HepG2 (cell line): ENCODE data around the gene SNED1. TPM values are rescaled to one million over a fixed set of nuclear protein-coding genes. Genes with fewer than 3 reads are reported as not detected.

Source experiments
- KDM5B ChIP-seq: sonication (generic); formaldehyde crosslinking; IDR thresholded peaks from 2 replicates; pipeline ENCODE4 v1.4.0; 2020; ENCODE audit warnings: missing genetic modification reagents, mild to moderate bottlenecking, borderline replicate concordance
- MYC ChIP-seq: sonication (generic); formaldehyde crosslinking; IDR thresholded peaks from 2 replicates; pipeline ENCODE4 v1.9.0; 2021; ENCODE audit warnings: missing genetic modification reagents, borderline replicate concordance
- MZF1 ChIP-seq: sonication (generic); formaldehyde crosslinking; IDR thresholded peaks from 2 replicates; pipeline ENCODE4 v1.8.1; 2023; ENCODE audit warnings: mild to moderate bottlenecking, missing genetic modification reagents, borderline replicate concordance
- NCOA1 ChIP-seq: sonication (generic); formaldehyde crosslinking; IDR thresholded peaks from 2 replicates; pipeline ENCODE4 v1.9.0; 2021; ENCODE audit warnings: missing genetic modification reagents
- REL ChIP-seq: sonication (generic); formaldehyde crosslinking; conservative IDR thresholded peaks from 2 replicates; pipeline ENCODE4 v1.8.0; 2022; ENCODE audit warnings: mild to moderate bottlenecking, missing genetic modification reagents, moderate library complexity
- SRF ChIP-seq: IDR thresholded peaks from 2 replicates; pipeline ENCODE4 v1.6.1; 2011; ENCODE audit warnings: mild to moderate bottlenecking, low read depth, low read length, moderate library complexity
- ZBTB21 ChIP-seq: sonication (generic); formaldehyde crosslinking; IDR thresholded peaks from 2 replicates; pipeline ENCODE4 v1.4.0; 2020; ENCODE audit warnings: missing genetic modification reagents
- ZIK1 ChIP-seq: sonication (generic); formaldehyde crosslinking; IDR thresholded peaks from 2 replicates; pipeline ENCODE4 v1.5.0; 2020; ENCODE audit warnings: mild to moderate bottlenecking, low read depth, missing genetic modification reagents, borderline replicate concordance
- ZNF205 ChIP-seq: IDR thresholded peaks from 2 replicates; pipeline ENCODE4 v1.6.1; 2018; ENCODE audit warnings: missing biosample characterization, missing genetic modification reagents
- ZNF34 ChIP-seq: sonication (generic); formaldehyde crosslinking; IDR thresholded peaks from 2 replicates; pipeline ENCODE4 v1.4.0; 2020; ENCODE audit warnings: mild to moderate bottlenecking, missing genetic modification reagents, borderline replicate concordance
- ZNF550 ChIP-seq: sonication (generic); formaldehyde crosslinking; IDR thresholded peaks from 2 replicates; pipeline ENCODE4 v1.4.0; 2020; ENCODE audit warnings: mild to moderate bottlenecking, missing genetic modification reagents, borderline replicate concordance
- ZNF878 ChIP-seq: sonication (generic); formaldehyde crosslinking; IDR thresholded peaks from 2 replicates; pipeline ENCODE4 v1.8.1; 2023; ENCODE audit warnings: mild to moderate bottlenecking, missing genetic modification reagents, moderate library complexity
- ZSCAN25 ChIP-seq: sonication (generic); formaldehyde crosslinking; IDR thresholded peaks from 2 replicates; pipeline ENCODE4 v1.8.0; 2022; ENCODE audit warnings: mild to moderate bottlenecking, missing genetic modification reagents
- polyA plus RNA-seq, 8 experiments: library from polyadenylated mRNA; depleted of rRNA in 3 of 8; stranded (reverse) in 7 of 8; unstranded in 1 of 8; fragments of >200 nt; fragmentation: Illumina TruSeq in 4 of 8; extraction: Trizol in 4 of 8; gene quantifications; 2 replicates each; pipeline versions ENCODE4 v1.2.1 to v1.2.3, GENCODE V29; 2011 to 2016; ENCODE audit warnings: low read depth in 4 of 8, missing spikeins in 1 of 8, mixed read lengths in 1 of 8; ENCODE audit not compliant: insufficient read depth in 1 of 8
- total RNA-seq, 5 experiments: library from RNA; depleted of rRNA; stranded (reverse); fragments of >200 nt; fragmentation: Illumina TruSeq; extraction: Trizol; gene quantifications; 2 replicates each; pipeline ENCODE4 v1.2.3, GENCODE V29; 2016; ENCODE audit warnings: low read depth in 1 of 5
- TF ChIP-seq, protein P1 (sequence below): sonication (generic); formaldehyde crosslinking; IDR thresholded peaks from 2 replicates; pipeline ENCODE4 v1.5.1; 2020; ENCODE audit warnings: missing genetic modification reagents, mild to moderate bottlenecking, borderline replicate concordance
- TF ChIP-seq, protein P2 (sequence below): sonication (generic); formaldehyde crosslinking; IDR thresholded peaks from 2 replicates; pipeline ENCODE4 v1.9.0; 2021; ENCODE audit warnings: missing genetic modification reagents, mild to moderate bottlenecking, borderline replicate concordance
- TF ChIP-seq, protein P3 (sequence below), 2 experiments: fragments of 450-650 bp in 1 of 2; sonication (generic) in 1 of 2; formaldehyde crosslinking in 1 of 2; IDR thresholded peaks; 2 replicates each; pipeline versions ENCODE4 v1.6.1 to v1.8.0; 2016 to 2022; ENCODE audit warnings: antibody characterized with exemption in 1 of 2, mild to moderate bottlenecking in 1 of 2, missing genetic modification reagents in 1 of 2

The SNED1 gene
- total and polyA plus RNA-seq, 2 of the 13 experiments (the other 11 are each of a cell fraction or from before 2014, with no cell fraction given): 0.15 to 0.65 TPM

DNA sequence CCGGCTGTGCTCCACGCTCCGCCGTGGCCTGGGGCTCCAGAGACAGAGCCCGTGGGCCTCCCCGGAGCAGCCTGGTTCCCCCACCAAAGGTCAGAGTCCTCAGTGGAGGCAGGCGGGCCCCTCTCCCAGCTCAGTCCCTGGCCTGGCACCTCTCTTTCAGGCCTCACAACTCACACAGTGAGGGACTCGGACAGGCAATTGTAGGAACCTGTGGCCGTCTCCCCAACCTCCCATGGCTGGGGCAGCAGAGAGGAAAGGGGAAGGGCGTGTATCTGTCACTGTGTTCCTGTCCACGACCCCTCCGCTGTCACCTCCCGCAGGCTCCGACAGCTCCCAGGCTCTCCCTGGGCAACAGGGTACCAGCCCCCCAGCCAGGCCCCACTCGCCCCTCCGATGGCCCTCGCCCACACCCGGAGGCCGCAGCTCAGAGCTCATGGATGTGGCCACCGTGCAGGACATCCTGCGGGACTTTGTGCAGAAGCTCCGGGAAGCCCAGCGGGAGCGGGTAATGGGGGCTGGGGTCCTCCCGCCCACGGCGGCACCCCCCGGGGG is 32.4 kb upstream of the SNED1 start (continued):
- TF ChIP-seq, protein P1, sequence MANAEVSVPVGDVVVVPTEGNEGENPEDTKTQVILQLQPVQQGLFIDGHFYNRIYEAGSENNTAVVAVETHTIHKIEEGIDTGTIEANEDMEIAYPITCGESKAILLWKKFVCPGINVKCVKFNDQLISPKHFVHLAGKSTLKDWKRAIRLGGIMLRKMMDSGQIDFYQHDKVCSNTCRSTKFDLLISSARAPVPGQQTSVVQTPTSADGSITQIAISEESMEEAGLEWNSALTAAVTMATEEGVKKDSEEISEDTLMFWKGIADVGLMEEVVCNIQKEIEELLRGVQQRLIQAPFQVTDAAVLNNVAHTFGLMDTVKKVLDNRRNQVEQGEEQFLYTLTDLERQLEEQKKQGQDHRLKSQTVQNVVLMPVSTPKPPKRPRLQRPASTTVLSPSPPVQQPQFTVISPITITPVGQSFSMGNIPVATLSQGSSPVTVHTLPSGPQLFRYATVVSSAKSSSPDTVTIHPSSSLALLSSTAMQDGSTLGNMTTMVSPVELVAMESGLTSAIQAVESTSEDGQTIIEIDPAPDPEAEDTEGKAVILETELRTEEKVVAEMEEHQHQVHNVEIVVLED (CRISPR knock-in tag): no peak
- TF ChIP-seq ZIK1 (CRISPR knock-in tag) (0 out of 2 replicates have a peak, but pooled peaks have one; percentile 10), ZSCAN25 (CRISPR knock-in tag) (0 out of 2 replicates have a peak, but pooled peaks have one; percentile 51), MYC (CRISPR knock-in tag) (peak; percentile 25; the same call in 1 of the 2 replicates), ZBTB21 (no peak), REL (CRISPR knock-in tag) (no peak), NCOA1 (CRISPR knock-in tag) (0 out of 2 replicates have a peak, but pooled peaks have one; percentile 0), SRF (no peak), MZF1 (no peak), ZNF878 (CRISPR knock-in tag) (no peak), ZNF205 (CRISPR knock-in tag) (no peak), ZNF34 (peak; percentile 67; the same call in 1 of the 2 replicates), KDM5B (peak; percentile 53; the same call in 1 of the 2 replicates), ZNF550 (CRISPR knock-in tag) (no peak)
- TF ChIP-seq, protein P2, sequence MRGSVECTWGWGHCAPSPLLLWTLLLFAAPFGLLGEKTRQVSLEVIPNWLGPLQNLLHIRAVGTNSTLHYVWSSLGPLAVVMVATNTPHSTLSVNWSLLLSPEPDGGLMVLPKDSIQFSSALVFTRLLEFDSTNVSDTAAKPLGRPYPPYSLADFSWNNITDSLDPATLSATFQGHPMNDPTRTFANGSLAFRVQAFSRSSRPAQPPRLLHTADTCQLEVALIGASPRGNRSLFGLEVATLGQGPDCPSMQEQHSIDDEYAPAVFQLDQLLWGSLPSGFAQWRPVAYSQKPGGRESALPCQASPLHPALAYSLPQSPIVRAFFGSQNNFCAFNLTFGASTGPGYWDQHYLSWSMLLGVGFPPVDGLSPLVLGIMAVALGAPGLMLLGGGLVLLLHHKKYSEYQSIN: no peak
- TF ChIP-seq, protein P3, sequence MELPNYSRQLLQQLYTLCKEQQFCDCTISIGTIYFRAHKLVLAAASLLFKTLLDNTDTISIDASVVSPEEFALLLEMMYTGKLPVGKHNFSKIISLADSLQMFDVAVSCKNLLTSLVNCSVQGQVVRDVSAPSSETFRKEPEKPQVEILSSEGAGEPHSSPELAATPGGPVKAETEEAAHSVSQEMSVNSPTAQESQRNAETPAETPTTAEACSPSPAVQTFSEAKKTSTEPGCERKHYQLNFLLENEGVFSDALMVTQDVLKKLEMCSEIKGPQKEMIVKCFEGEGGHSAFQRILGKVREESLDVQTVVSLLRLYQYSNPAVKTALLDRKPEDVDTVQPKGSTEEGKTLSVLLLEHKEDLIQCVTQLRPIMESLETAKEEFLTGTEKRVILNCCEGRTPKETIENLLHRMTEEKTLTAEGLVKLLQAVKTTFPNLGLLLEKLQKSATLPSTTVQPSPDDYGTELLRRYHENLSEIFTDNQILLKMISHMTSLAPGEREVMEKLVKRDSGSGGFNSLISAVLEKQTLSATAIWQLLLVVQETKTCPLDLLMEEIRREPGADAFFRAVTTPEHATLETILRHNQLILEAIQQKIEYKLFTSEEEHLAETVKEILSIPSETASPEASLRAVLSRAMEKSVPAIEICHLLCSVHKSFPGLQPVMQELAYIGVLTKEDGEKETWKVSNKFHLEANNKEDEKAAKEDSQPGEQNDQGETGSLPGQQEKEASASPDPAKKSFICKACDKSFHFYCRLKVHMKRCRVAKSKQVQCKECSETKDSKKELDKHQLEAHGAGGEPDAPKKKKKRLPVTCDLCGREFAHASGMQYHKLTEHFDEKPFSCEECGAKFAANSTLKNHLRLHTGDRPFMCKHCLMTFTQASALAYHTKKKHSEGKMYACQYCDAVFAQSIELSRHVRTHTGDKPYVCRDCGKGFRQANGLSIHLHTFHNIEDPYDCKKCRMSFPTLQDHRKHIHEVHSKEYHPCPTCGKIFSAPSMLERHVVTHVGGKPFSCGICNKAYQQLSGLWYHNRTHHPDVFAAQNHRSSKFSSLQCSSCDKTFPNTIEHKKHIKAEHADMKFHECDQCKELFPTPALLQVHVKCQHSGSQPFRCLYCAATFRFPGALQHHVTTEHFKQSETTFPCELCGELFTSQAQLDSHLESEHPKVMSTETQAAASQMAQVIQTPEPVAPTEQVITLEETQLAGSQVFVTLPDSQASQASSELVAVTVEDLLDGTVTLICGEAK (IDR thresholded peaks at IDR 0.05): no peak
- TF ChIP-seq, protein P3 (CRISPR knock-in tag; IDR thresholded peaks at IDR 0.05): no peak
